Measurements from ENCODE around the gene LIX1. TPM values are rescaled to one million over a fixed set of nuclear protein-coding genes. Genes with fewer than 3 reads are reported as not detected.
"Not testable (repeated sequence)": the region's sequence is repeated elsewhere in the genome, so short reads cannot be mapped to it uniquely, and the experiment has no call there.

Gene LIX1
- total RNA-seq, 1 experiment from 2014 or later, result not detected

DNA sequence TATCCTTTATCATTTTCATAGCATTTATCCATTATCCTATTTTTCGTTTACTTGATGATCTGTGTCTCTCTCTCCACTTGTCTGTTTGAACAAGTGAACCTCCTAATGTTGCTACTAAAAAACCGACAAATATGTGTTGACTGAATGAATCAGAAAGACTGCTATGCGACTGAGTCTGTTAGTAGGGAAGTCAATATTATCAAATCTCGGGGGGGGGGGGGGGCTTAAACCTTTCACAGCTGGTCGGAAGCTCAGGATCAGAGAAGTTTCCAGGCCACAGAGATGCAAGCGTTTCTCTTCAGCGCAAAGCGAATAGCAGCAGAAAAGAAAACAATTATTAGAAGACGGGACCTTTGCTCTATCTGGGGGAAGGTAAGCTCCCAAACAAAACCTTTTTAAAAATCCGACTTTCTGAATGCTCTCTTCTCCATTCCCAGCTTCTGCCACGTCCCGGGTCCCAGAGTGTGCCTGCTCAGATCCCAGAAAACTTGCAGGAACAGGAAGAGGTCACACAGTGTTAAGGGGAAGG is 40.2 kb upstream of the LIX1 start:
- Histone ChIP-seq H3K9ac (ENCODE audit: low read length) (peak overlapping the region; percentile 88), H3K79me2 (ENCODE audit: low read length) (peaks cover 37% of the 10 kb centered on the region), H4K20me1 (ENCODE audit: low read length) (no peaks in the 10 kb centered on the region), H3K27ac (ENCODE audit: low read length) (peak overlapping the region; percentile 85), H3K4me3 (ENCODE audit: low read length) (peak overlapping the region; percentile 84), H3K4me2 (ENCODE audit: low read length) (peak overlapping the region; percentile 90), H3K9me2 (replicated peaks; ENCODE audit: low read length) (no peaks in the 10 kb centered on the region), H3K9me3 (ENCODE audit: low read length) (no peaks in the 10 kb centered on the region), H3K4me1 (ENCODE audit: insufficient read depth, low read length) (peaks cover 14% of the 10 kb centered on the region), H2AFZ (ENCODE audit: low read length) (peak overlapping the region; percentile 95), H3K27me3 (ENCODE audit: low read length) (no peaks in the 10 kb centered on the region), H3K36me3 (ENCODE audit: low read depth, low read length) (peaks cover 17% of the 10 kb centered on the region), H3F3A (ENCODE audit: low read length, unreplicated experiment) (no peaks in the 10 kb centered on the region)
- BruUV-seq (replicated peaks), result TSS peak; percentile 86
- intact Hi-C loops (cut with micrococcal nuclease), result loop anchor here (2.0 to 5.0 kb wide), 3 partner anchors 42 to 1590 kb away; partner anchors contain the start of gene RGMB
- CTCF ChIA-PET, result interaction anchor here (0.6 kb wide), 1 partner anchor 1589 kb away, joined by 5 read pairs; no protein-coding TSS in a partner anchor
- POLR2A ChIA-PET (ENCODE audit: unreplicated experiment), result no interaction called here
- peak; percentile 2 for ATAC-seq
- peak; percentile 39 for DNase-seq
- TF ChIP-seq EZH2phosphoT487 (IDR thresholded peaks at IDR 0.05; ENCODE audit: borderline replicate concordance, low read length), result no peak
- TF ChIP-seq EZH2 (IDR thresholded peaks at IDR 0.05; ENCODE audit: low read length, unreplicated experiment), result no peak
- TF ChIP-seq, protein P1, sequence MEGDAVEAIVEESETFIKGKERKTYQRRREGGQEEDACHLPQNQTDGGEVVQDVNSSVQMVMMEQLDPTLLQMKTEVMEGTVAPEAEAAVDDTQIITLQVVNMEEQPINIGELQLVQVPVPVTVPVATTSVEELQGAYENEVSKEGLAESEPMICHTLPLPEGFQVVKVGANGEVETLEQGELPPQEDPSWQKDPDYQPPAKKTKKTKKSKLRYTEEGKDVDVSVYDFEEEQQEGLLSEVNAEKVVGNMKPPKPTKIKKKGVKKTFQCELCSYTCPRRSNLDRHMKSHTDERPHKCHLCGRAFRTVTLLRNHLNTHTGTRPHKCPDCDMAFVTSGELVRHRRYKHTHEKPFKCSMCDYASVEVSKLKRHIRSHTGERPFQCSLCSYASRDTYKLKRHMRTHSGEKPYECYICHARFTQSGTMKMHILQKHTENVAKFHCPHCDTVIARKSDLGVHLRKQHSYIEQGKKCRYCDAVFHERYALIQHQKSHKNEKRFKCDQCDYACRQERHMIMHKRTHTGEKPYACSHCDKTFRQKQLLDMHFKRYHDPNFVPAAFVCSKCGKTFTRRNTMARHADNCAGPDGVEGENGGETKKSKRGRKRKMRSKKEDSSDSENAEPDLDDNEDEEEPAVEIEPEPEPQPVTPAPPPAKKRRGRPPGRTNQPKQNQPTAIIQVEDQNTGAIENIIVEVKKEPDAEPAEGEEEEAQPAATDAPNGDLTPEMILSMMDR (conservative IDR thresholded peaks at IDR 0.05; ENCODE audit: low read depth, low read length), result no peak

DNA sequence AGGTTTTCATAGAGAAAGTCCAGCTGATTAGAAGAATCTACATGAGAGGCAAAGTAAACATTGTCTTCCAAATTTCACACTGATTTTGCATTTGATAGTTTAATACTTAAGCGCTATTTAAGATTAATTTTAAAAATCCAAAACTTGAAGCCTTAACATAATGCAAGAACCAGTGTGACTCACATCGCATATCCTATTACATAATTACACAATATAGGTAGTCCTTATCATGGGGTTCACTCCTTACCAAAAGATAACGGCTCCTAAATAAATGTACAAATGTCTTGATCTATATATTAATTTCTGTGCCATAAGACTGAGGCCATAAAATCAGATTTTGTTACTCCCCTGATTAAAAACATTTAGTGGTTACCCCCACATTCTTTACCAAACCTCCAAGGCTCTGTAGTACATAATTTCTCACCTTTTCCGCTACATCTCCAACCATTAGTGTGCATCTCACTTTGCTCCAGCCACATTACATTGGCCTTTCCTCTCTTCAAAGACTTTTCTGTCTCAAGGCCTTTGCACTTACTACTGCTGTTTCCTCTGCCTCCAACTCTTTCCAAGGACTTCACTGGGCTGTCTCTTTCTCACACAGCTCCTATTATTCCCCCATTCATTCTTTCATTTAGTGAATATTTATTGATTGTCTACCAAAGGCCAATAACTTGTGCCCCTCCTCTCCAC is 39.6 kb upstream of the LIX1 start:
- Histone ChIP-seq H3K27ac (ENCODE audit: low read length) (no peak overlapping the region), H3K36me3 (ENCODE audit: low read depth, low read length) (peaks cover 23% of the 10 kb centered on the region), H3K9me3 (ENCODE audit: low read length) (no peaks in the 10 kb centered on the region), H3K9ac (ENCODE audit: low read length) (peak overlapping the region; percentile 88), H3K27me3 (ENCODE audit: low read length) (no peaks in the 10 kb centered on the region), H3K79me2 (ENCODE audit: low read length) (peaks cover 37% of the 10 kb centered on the region), H4K20me1 (ENCODE audit: low read length) (no peaks in the 10 kb centered on the region), H3K4me3 (ENCODE audit: low read length) (peak overlapping the region; percentile 84), H3K4me2 (ENCODE audit: low read length) (peak overlapping the region; percentile 90), H3F3A (ENCODE audit: low read length, unreplicated experiment) (no peaks in the 10 kb centered on the region), H2AFZ (ENCODE audit: low read length) (no peak overlapping the region), H3K4me1 (ENCODE audit: insufficient read depth, low read length) (peaks cover 14% of the 10 kb centered on the region), H3K9me2 (replicated peaks; ENCODE audit: low read length) (no peaks in the 10 kb centered on the region)
- ChIA-PET CTCF (no interaction called here), POLR2A (ENCODE audit: unreplicated experiment) (no interaction called here)
- TF ChIP-seq, protein P1 (conservative IDR thresholded peaks at IDR 0.05; ENCODE audit: low read depth, low read length), result no peak
- TF ChIP-seq EZH2 (IDR thresholded peaks at IDR 0.05; ENCODE audit: low read length, unreplicated experiment) (no peak), EZH2phosphoT487 (IDR thresholded peaks at IDR 0.05; ENCODE audit: borderline replicate concordance, low read length) (no peak)
- ATAC-seq (no peak), DNase-seq (no peak)
- intact Hi-C loops (cut with micrococcal nuclease), result loop anchor here (2.0 to 5.0 kb wide), 3 partner anchors 43 to 1591 kb away; partner anchors contain the start of gene RGMB
- BruUV-seq (replicated peaks), result no TSS peak

GRCh38 chr5:97179457-97179856 is 37.0 kb upstream of the LIX1 start:
- H3K27me3 ChIP-seq (ENCODE audit: low read length); ATAC-seq; H2AFZ ChIP-seq (ENCODE audit: low read length); DNase-seq; H3K9ac ChIP-seq (ENCODE audit: low read length); CTCF ChIA-PET; H3K4me3 ChIP-seq (ENCODE audit: low read length); H3K4me2 ChIP-seq (ENCODE audit: low read length); H3K27ac ChIP-seq (ENCODE audit: low read length); H3F3A ChIP-seq (ENCODE audit: low read length, unreplicated experiment); POLR2A ChIA-PET (ENCODE audit: unreplicated experiment); H3K9me2 ChIP-seq (replicated peaks; ENCODE audit: low read length); H4K20me1 ChIP-seq (ENCODE audit: low read length); H3K9me3 ChIP-seq (ENCODE audit: low read length); intact Hi-C loops (cut with micrococcal nuclease); BruUV-seq (replicated peaks): not testable (repeated sequence)
- peaks cover 37% of the 10 kb centered on the region for H3K79me2 ChIP-seq (ENCODE audit: low read length)
- peaks cover 14% of the 10 kb centered on the region for H3K4me1 ChIP-seq (ENCODE audit: insufficient read depth, low read length)
- peaks cover 42% of the 10 kb centered on the region for H3K36me3 ChIP-seq (ENCODE audit: low read depth, low read length)
